ENCODE results near the gene RPS5.

DNA sequence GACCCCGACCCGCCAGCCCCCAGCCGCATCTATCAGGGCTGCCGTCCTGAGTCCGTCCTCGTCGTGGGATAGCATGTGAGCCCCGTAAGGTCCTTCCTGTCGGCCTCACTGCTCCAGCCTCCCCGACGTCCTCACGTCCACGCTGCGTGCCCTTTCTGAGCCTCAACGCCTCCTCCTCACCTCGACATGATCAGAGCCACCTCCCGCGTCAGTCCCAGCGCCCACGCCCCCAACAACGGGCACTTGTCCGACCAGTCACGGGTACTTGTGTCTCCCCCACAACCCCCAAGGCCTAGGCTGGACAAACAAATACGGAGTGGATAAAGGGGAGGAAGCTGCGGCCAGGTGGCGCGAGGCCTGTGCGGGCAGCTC, 25.2 kb upstream of the RPS5 start:
- TF ChIP-seq, protein P1, sequence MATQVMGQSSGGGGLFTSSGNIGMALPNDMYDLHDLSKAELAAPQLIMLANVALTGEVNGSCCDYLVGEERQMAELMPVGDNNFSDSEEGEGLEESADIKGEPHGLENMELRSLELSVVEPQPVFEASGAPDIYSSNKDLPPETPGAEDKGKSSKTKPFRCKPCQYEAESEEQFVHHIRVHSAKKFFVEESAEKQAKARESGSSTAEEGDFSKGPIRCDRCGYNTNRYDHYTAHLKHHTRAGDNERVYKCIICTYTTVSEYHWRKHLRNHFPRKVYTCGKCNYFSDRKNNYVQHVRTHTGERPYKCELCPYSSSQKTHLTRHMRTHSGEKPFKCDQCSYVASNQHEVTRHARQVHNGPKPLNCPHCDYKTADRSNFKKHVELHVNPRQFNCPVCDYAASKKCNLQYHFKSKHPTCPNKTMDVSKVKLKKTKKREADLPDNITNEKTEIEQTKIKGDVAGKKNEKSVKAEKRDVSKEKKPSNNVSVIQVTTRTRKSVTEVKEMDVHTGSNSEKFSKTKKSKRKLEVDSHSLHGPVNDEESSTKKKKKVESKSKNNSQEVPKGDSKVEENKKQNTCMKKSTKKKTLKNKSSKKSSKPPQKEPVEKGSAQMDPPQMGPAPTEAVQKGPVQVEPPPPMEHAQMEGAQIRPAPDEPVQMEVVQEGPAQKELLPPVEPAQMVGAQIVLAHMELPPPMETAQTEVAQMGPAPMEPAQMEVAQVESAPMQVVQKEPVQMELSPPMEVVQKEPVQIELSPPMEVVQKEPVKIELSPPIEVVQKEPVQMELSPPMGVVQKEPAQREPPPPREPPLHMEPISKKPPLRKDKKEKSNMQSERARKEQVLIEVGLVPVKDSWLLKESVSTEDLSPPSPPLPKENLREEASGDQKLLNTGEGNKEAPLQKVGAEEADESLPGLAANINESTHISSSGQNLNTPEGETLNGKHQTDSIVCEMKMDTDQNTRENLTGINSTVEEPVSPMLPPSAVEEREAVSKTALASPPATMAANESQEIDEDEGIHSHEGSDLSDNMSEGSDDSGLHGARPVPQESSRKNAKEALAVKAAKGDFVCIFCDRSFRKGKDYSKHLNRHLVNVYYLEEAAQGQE (IDR thresholded peaks at IDR 0.05; ENCODE audit: insufficient read depth in 1 of 2, low read depth in 2 of 2, low read length in 1 of 2) = no peak; a peak in 1 of 4 replicates
- TF ChIP-seq, protein P2, sequence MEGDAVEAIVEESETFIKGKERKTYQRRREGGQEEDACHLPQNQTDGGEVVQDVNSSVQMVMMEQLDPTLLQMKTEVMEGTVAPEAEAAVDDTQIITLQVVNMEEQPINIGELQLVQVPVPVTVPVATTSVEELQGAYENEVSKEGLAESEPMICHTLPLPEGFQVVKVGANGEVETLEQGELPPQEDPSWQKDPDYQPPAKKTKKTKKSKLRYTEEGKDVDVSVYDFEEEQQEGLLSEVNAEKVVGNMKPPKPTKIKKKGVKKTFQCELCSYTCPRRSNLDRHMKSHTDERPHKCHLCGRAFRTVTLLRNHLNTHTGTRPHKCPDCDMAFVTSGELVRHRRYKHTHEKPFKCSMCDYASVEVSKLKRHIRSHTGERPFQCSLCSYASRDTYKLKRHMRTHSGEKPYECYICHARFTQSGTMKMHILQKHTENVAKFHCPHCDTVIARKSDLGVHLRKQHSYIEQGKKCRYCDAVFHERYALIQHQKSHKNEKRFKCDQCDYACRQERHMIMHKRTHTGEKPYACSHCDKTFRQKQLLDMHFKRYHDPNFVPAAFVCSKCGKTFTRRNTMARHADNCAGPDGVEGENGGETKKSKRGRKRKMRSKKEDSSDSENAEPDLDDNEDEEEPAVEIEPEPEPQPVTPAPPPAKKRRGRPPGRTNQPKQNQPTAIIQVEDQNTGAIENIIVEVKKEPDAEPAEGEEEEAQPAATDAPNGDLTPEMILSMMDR (IDR thresholded peaks at IDR 0.05) = no peak
- TF ChIP-seq POLR2AphosphoS5 (IDR thresholded peaks at IDR 0.05; ENCODE audit: low read depth, low read length) = no peak
